Medulla oblongata (tissue), 1 donor: ENCODE measurements around the gene DENND1C.
"Not testable (repeated sequence)": the region's sequence is repeated elsewhere in the genome, so short reads cannot be mapped to it uniquely, and the experiment has no call there.

Source experiments
- DNase-seq: peaks from one replicate; pipeline ENCODE4 v3.0.0-alpha.2; 2015; ENCODE audit errors: extremely low spot score

DENND1C gene

DNA sequence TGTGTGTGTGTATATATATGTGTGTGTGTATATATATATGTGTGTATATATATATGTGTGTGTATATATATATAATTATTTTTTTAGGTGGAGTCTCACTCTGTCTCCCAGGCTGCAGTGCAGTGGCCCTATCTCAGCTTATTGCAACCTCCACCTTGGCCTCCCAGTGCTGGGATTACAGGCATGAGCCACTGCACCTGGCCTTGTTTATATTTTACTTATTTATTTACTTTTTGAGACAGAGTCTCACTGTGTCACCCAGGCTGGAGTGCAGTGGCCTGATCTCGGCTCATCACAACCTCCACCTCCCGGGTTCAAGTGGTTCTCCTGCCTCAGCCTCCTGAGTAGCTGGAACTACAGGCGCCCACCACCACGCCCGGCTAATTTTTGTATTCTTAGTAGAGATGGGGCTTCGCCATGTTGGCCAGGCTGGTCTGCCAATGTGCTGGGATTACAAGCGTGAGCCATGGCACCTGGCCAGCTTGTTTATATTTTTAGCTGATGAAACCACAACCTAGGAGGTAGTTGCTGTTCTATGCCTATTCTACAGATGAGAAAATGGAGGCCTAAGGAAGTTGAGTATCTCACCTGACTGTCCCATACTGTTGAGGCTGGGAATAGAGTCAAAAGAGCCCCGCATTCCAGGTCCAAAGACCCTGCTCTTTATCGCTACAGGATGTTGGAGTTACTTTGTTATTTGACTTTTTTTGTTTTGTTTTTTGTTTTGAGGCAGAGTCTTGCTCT, 26.6 kb upstream of the DENND1C start:
- DNase-seq = not testable (repeated sequence)

DNA sequence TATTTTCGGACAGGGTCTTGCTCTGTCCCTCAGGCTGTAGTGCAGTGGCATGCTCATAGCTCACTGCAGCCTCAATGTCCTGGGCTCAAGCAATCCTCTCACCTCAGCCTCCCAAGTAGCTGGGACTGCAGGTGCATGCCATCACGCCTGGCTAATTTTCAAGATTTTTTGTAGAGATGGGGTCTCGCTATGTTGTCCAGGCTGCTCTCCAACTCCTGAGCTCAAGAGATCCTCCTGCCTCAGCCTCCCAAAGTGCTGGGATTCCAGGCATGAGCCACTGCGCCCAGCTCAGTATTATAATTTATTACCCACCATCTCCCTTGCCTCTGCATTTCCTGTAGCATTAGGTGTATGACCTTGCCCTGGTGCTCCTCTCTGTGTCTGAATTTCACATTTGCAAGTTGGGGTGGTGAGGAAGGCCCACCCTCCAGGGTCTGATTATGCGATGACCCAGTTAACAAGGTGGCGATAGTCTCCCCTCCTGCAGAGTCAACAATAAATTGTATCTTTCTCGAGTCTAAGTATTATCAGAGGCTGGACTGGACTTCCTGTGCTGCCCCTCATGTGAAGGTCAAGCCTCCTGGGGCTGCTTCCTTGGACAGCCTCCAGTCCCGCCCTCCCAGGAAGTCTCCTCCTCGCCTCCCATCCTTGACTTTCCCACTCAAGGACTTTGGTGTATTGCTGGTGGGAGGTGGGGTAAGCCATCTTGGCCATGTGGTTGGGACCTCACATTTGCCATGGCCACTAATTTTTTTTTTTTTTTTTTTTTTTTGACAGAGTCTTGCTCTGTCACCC, 22.0 kb upstream of the DENND1C start:
- DNase-seq = no peak

DNA sequence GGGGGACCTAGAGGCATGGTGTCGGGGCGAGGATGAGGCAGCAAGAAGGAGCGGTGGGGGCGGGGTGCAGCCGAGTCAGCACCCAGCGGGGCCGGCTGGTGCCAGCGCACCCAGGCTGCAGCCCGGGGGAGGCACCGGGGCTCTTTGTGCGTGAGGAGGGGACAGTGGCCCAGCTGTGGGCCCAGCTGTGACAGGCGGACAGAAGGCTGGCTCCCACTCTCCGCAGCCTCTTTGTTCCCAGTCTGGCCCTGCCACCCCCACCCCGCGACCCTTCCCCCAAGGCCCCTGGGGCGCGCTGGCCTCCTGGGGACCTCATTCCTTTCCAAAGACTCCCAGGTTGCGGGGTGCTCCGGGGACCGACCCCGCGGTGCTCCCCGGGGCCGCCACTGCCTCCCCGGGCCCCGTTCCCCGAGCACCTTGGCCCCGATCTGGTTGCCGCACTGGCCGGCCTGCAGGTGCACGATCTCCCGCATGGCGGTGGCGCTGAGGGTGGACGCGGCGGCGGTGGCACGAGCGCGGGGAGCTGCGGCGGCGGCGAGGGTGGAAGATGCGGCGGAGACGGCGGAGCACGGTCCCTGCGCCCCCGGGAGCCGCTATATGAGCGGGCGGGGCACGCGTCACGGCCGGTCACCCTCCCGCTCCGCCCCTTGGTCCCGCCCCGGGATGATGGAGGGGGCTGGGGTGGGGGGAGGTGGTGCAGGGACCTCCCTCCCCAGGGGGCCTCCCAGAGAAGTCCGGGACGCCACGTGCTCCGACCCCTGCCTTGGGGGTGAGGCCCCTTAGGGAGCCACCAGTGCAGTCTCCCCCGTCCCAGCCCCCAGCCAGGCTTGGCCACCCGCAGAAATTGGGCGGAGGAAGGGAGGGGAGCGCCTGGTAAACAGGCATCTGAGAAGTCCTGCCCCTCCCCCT, 20.4 kb upstream of the DENND1C start, which contains the start of gene TUBB4A:
Gene TUBB4A (minus strand): TSS at position 570 of the 909 bp plus-strand sequence. CDS start 97 bp downstream, at position 473.
- peak; percentile 87 for DNase-seq

DNA sequence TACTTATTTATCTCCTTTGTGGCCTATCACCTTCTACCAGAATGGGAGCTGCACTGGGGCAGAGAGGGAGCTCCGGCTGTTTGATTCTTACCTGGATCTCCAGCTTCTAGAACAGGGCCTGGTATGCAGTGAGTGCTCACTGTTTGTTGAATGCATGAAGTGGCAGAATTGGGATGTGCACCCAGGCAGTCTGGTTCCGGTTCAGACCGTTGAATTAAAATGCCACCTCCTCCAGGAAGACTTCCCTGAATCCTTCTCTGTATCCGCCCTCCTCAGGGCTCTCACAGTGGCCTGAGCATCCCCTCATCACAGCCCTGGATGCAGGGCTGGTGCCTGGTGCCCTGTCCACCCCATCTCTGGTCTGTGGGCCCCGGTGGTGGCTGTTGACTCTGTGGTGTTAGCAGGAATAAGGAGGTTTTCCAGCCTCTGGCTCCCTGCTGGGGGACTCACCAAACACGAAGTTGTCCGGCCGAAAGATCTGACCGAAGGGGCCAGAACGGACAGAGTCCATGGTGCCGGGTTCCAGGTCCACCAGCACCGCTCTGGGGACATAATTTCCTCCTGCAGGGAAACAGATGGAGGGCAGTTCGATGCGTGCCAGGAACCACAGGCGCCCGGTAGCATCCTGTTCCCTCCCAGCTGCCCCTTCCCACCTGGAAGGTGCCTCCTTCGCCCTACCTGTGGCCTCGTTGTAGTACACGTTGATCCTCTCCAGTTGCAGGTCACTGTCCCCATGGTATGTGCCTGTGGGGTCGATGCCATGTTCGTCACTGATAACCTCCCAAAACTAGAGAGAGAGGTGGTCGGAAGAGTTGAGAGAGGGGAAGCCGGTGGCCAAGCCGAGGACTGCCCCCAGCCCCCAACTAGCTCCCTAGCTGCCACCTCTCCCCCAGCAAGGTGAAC, 19.5 kb upstream of the DENND1C start:
- DNase-seq = no peak

DNA sequence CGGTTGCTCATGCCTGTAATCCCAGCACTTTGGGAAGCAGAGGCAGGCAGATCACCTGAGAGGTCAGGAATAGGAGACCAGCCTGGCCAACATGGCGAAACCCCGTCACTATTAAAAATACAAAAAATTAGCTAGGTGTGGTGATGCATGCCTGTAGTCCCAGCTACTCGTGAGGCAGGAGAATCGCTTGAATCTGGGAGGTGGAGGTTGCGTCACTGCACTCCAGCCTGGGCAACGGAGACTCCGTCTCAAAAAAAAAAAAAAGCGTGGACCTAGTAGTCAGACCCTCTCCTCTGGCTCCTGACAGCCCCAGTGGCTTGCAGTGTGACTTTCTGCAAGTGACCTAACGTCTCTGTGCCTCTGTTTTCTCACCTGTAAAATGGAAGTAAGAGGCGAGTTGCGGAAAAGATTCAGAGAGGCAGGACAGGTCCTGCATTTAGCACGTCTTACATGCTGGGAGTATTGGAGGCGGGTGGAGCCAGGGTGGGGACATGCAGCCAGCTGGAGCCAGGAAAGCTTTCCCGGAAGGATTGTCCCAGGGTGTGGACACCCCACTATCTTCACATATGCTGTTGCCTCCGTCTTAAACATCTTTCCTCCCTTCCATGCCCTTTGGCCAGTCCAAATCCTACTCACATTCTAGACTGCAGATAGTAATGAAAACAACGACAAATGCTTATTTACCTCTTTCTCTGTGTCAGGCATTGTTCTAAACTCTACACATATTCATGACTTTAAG, 17.6 kb upstream of the DENND1C start:
- DNase-seq = no peak

DNA sequence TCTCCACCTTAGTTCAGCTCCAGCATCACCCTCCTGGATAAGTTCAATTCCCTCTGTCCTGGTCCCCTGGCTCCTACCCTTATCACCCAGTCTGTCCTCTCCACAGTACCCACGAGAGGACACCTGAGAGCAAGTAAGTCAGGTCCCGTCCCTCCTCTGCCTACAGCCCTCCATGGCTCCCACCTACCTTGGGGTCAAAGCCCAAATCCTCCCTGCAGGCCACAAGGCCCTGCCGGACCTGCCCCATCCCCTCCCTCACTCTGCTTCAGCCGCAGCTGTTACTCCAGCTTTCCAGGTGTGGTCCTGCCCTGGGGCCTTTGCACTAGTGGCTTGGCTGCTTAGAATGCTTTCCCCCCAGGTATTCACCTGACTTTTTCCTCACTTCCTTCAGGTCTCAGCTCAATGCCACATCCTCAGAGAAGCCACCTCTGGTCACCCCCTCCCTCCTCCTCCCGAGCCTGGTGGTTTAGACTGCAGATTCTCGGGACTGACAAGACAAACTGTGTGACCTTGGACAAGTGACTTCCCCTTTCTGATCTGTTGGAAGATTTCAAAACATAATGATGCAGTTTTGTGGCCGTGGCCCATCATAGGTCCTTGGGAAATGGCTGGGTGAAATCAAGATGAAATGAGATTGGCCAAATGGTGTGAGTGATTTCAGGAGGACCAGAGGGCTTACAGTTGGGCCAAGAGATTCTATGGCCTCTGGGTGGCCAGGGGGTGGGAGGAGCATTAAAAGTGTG, 16.9 kb upstream of the DENND1C start:
- no peak for DNase-seq

DNA sequence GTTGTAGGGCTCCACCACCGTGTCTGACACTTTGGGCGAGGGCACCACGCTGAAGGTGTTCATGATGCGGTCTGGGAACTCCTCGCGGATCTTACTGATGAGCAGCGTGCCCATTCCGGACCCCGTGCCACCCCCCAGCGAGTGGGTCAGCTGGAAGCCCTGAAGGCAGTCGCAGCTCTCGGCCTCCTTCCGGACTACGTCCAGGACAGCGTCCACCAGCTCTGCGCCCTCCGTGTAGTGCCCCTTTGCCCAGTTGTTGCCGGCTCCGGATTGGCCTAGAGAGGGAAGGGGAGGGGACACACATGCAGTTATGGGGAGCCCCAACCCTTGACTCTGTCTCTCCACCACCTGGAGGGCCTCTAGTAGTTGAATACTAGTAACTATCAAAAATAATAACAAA, 14.4 kb upstream of the DENND1C start:
- DNase-seq = no peak

DNA sequence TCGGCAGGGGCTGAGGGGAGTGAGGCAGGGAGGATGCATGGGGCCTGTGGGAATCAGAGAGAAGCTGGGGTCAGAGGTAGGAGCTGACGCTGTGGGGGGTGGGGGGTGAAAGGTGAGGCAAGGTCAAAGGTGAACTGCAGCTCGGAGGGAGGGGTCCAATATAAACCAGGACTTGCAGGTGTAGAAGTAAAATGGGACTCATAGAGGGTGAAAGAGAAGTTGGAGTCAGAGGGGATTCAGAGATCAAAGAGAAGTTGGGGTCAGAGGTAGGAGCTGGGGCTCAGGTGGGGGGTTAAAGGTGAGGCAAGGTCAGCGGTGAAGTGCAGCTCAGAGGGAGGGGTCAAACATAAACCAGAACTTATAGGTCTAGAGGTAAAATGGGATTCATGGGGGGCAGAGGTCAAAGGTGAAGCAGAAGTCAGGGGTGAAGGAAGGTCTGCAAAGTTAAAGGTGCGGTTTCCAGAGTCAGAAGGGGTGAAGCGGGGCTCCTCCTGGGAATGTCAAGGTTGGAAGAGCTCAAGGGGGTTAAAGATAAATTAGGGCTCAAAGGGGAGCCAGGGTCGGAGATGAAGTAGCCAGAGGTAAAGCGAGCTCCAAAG, 12.9 kb upstream of the DENND1C start:
- no peak for DNase-seq

DNA sequence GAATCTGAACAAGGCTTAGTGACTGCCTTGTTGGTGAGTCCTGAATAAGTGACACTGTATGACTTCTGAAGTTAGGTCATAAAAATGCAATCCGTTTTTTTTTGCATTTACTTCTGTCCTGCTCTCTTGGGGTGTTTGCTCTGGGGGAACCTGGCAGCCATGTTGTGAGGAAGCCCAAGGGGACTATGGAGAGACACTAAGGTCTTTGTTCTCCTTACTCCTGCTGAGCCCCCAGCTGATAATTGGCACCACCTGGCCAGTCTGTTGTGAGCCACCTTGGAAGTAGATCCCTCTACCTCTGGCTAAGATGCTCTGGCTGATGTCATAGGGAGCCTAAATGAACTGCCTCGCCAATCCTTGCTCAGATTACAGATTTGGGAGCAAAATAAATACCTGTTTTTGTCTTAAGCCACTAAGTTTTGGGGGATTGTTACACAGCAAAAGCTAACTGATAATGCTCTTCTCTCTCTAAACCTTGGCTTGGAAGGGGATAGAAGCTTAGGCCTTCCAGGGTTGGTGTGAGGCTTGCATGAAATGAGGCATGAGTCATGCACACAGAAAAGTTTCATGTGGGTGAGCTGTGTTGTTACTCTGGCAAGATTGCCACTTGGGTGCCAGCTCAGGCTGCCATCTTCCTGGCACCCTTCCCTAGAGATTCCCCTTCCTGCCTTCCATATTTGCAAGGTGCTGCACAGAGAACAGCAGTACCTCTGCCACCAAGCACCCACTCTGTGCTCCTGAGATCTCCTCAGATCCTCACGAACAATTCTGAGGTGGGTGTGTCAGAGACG, 10.4 kb upstream of the DENND1C start:
- DNase-seq = no peak

DNA sequence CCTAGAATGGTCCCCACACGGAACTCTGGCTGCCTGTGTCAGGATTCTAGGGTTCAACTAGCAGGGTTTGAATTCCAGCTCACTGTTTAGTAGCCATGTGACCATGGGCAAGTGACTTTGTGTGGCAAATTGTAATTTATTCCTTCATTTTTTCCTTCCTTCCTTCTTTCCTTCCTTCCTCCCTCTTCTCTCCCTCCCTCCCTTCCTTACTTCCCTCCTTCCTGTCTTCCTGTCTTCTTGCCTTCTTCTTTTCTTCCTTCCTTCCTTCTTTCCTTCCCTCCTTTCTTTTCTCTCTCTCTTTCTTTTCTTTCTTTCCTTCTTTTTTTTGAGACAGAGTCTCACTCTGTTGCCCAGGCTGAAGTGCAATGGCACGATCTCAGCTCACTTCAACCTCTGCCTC, 8.5 kb upstream of the DENND1C start:
- DNase-seq = no peak

DNA sequence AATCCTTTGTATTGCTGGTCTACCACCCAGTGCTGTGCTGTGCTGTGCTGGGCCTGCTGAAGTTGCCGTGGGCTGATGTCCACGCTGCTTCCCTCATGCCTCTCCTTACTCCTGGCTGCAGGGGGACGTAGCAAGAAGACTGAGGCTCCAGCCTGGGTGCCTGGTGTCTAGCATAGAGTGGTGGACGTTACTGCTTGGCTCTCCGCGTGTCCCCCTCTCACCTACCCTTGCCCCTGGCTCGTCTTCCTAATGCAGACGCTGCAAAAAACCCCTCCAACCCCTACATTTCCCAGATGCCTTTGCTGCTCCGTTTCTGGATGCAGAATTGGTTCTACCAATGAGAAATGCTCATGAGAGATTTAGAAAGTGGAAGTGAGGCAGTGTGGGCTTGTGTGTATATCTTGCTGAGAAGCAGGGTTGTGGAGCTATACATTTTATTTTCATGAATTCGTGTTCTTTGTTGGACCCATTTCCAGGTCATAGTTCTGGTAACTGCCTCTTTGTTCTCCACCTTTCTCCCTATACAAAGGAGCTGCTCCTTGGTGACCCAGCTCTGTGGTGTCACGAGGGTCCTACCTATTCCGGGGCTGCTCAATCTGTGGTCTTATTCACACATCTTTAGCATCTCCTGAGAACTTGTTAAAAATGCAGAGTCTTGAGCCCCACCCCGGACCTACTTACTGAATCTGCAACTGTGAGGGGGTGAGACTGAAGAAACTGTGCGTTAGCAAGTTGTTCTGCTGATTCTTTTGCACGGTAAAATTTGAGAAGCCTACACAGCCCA, 7.9 kb upstream of the DENND1C start:
- no peak for DNase-seq

DNA sequence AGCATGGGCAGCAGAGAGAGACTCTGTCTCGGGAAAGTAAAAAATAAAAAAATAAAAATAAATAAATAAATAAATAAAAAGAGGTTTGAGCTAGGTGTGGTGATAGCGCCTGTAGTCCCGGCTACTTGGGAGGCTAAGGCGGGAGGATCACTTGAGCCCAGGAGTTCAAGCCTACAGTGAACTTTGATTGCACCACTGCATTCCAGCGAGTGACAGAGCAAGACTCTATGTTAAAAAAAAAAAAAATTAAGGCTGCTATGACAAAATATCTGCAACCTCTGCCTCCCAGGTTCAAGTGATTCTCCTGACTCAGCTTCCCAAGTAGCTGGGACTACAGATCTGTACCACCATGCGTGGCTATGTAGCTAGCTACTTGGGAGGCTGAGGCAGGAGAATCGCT, 3.2 kb upstream of the DENND1C start:
- no peak for DNase-seq

DNA sequence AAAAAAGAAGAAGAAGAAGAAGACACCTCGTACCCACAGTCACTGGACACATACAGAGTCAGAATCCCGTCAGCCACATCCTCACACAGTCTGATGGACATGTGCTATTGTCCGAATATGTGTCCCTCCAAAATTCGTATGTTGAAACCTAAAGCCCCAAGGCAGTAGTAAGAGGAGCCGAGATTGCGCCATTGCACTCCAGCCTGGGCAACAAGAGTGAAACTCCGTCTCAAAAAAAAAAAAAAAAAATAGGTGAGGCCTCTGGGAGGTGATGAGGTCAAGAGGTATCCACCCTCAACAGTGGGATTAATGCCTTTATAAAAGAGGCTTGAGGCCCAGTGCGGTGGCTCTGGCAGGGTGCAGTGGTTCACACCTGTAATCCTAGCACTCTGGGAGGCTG, 2.6 kb upstream of the DENND1C start:
- DNase-seq = no peak

DNA sequence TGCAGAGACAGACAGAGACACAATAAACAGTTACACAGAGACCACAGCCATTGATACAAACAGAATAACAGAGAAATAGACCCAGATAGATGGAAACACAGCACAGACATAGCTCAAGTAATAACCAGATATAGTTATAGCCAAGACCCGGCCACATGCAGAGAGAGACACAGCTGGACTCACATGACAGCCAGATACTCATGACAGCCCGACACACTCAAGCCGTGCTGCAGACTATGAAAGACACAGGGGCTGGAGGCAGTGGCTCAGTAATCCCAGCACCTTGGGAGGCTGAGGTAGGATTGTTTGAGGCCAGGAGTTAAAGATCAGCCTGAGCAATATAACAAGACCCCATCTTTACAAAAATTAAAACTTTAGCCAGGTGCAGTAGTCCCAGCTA, 1.6 kb upstream of the DENND1C start:
- DNase-seq = no peak

DNA sequence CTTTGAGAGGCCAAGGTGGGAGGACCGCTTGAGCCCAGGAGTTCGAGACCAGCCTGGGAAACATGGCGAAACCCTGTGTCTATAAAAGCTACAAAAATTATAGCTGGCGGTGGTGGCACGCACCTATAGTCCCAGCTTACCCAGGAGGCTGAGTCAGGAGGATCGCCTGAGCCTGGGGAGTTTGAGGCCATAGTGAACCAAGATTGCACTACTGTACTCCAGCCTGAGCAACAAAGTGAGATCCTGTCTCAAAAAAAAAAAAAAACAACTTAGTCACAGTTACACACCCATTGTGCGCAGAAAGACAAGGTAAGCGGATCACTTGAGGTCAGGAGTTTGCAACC, 728 bp upstream of the DENND1C start:
- no peak for DNase-seq

DNA sequence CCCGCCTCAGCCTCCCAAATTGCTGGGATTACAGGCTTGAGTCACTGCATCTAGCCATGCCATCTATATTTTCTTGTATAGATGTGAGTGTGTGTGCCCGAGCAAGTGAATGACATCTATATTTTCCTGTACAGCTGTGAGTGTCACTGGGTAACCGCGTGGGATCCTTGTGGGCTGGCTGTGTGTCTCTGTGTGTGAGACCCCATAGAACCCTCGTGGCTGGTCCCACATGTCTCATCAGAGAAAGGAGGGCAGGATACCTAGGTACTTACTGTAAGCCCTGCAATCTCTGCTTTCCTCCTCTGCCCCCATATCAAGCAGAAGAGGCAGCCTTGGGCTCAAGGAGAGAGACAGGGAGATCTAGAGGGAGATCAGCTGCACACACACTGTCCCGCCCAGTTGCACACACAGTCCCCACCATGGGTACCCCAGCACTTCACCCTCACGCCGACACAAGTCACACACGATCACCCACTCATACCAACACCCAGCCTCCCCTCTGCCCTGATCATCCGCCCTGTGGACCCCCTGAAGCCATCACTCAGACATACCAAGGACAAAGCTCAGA, 655 bp downstream of the DENND1C start:
- no peak for DNase-seq

DNA sequence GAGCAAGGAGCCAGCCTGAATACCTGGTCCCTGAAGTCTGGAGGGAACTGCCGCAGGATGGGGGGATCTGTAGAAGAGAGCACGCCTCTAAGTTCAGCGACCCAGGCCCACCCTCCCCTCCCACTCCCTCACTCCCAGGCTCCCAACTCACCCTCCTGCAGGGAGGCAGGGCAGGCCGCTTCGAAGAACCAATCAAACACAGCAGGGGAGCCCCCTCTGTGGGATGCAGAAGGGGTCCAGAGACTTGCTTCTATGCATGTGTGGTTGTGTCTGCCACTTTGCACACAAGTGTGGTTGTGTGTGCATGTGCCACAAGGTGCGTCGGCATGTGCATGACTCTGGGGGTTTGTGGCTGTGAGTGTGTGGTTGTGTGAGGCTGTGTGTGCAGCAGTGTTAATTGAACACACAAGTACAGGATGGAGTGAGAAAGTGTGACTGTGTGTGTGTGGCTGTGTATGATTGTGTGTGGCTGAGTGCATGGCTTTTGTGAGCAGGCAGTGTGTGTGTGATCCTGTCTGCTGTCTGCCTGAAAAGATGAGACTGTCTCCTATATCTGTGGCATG, 1.7 kb downstream of the DENND1C start:
- DNase-seq = no peak
